Measurements from ENCODE around the gene ZNF92. TPM values are rescaled to one million over a fixed set of nuclear protein-coding genes. Genes with fewer than 3 reads are reported as not detected.
"Not testable (repeated sequence)": the region's sequence is repeated elsewhere in the genome, so short reads cannot be mapped to it uniquely, and the experiment has no call there.

Gene ZNF92
- total RNA-seq, 2 donors from 2014 or later, result 7.3 to 8.7 TPM

- Histone ChIP-seq H3K4me1 (replicated peaks) (no peaks in the 10 kb centered on the region), H3K9me3 (no peaks in the 10 kb centered on the region), H3K4me3 (no peak overlapping the region), H3K27ac (no peak overlapping the region), H3K36me3 (no peaks in the 10 kb centered on the region), H3K27me3 (replicated peaks; ENCODE audit: insufficient read depth) (no peaks in the 10 kb centered on the region)
- WGBS, result 88% methylated on average over 3 of the region's 3 CpGs
- DNase-seq (ENCODE audit: low spot score), result no peak
- intact Hi-C loops (cut with DNase I), result no loop called here
- TF ChIP-seq POLR2AphosphoS5 (IDR thresholded peaks at IDR 0.05) (no peak), POLR2A (IDR thresholded peaks at IDR 0.05) (no peak)
- TF ChIP-seq, protein P1, sequence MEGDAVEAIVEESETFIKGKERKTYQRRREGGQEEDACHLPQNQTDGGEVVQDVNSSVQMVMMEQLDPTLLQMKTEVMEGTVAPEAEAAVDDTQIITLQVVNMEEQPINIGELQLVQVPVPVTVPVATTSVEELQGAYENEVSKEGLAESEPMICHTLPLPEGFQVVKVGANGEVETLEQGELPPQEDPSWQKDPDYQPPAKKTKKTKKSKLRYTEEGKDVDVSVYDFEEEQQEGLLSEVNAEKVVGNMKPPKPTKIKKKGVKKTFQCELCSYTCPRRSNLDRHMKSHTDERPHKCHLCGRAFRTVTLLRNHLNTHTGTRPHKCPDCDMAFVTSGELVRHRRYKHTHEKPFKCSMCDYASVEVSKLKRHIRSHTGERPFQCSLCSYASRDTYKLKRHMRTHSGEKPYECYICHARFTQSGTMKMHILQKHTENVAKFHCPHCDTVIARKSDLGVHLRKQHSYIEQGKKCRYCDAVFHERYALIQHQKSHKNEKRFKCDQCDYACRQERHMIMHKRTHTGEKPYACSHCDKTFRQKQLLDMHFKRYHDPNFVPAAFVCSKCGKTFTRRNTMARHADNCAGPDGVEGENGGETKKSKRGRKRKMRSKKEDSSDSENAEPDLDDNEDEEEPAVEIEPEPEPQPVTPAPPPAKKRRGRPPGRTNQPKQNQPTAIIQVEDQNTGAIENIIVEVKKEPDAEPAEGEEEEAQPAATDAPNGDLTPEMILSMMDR (IDR thresholded peaks at IDR 0.05), result no peak
These were observed 8.1 kb downstream of the ZNF92 start for GRCh38 chr7:65381742-65382141.

DNA sequence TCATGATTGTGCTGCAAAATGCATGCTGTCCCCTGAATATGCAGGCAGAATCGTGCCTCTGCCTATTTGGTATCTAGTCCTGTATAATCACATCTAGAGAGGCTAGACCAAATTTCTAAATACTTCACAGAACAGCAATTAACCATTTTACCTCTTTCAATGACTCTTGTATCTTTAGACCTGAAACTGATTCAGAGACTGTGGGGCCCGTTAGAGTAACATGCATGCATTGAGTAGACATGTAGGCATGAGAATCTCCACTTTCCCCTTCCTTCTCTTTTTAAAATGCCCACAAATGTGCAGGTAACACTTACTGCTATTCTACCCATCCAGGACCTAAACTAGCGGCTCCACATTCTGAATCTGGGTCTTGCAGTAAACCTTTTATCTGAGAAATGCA is 8.8 kb downstream of the ZNF92 start:
- no peaks in the 10 kb centered on the region for H3K27me3 ChIP-seq (replicated peaks; ENCODE audit: insufficient read depth)
- H3K4me1 ChIP-seq (replicated peaks), result no peaks in the 10 kb centered on the region
- H3K4me3 ChIP-seq, result no peak overlapping the region
- H3K9me3 ChIP-seq, result no peaks in the 10 kb centered on the region
- DNase-seq (ENCODE audit: low spot score), result no peak
- intact Hi-C loops (cut with DNase I), result no loop called here
- TF ChIP-seq POLR2A (IDR thresholded peaks at IDR 0.05) (no peak), POLR2AphosphoS5 (IDR thresholded peaks at IDR 0.05) (no peak)
- TF ChIP-seq, protein P1 (IDR thresholded peaks at IDR 0.05), result no peak
- 77% methylated on average over 3 of the region's 3 CpGs for WGBS
- H3K27ac ChIP-seq, result no peak overlapping the region
- no peaks in the 10 kb centered on the region for H3K36me3 ChIP-seq

DNA sequence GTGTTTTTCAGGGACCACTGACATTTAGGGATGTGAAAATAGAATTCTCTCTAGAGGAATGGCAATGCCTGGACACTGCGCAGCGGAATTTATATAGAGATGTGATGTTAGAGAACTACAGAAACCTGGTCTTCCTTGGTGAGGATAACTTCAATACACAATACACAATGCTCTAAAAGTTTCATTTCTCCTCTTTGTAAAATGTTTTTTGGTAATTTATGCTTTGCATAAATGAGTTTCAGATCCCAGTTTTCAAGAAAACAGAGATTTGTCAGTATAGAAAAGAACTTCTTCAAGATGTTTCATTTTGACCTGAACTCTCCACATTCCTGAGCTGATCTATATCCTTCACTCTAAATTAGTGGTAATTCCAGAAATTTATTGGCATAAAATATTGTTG is 14.2 kb downstream of the ZNF92 start:
- no peaks in the 10 kb centered on the region for H3K4me1 ChIP-seq (replicated peaks)
- intact Hi-C loops (cut with DNase I), result no loop called here
- TF ChIP-seq POLR2AphosphoS5 (IDR thresholded peaks at IDR 0.05) (no peak), POLR2A (IDR thresholded peaks at IDR 0.05) (no peak)
- TF ChIP-seq, protein P1 (IDR thresholded peaks at IDR 0.05), result no peak
- no peaks in the 10 kb centered on the region for H3K36me3 ChIP-seq
- no peak for DNase-seq (ENCODE audit: low spot score)
- H3K27ac ChIP-seq, result no peak overlapping the region
- H3K9me3 ChIP-seq, result no peaks in the 10 kb centered on the region
- no peak overlapping the region for H3K4me3 ChIP-seq
- no peaks in the 10 kb centered on the region for H3K27me3 ChIP-seq (replicated peaks; ENCODE audit: insufficient read depth)
- WGBS, result 94% methylated on average over 2 of the region's 2 CpGs

GRCh38 chr7:65390588-65390987 is 16.9 kb downstream of the ZNF92 start:
- WGBS, result 71% methylated on average over 4 of the region's 4 CpGs
- Histone ChIP-seq H3K27ac (no peak overlapping the region), H3K4me1 (replicated peaks) (no peaks in the 10 kb centered on the region), H3K27me3 (replicated peaks; ENCODE audit: insufficient read depth) (no peaks in the 10 kb centered on the region), H3K9me3 (no peaks in the 10 kb centered on the region), H3K4me3 (no peak overlapping the region), H3K36me3 (no peaks in the 10 kb centered on the region)
- no peak for DNase-seq (ENCODE audit: low spot score)
- no peak for TF ChIP-seq POLR2AphosphoS5 (IDR thresholded peaks at IDR 0.05)
- TF ChIP-seq POLR2A (IDR thresholded peaks at IDR 0.05), result no peak
- TF ChIP-seq, protein P1 (IDR thresholded peaks at IDR 0.05), result no peak
- intact Hi-C loops (cut with DNase I), result no loop called here

- TF ChIP-seq POLR2AphosphoS5 (IDR thresholded peaks at IDR 0.05) (peak; percentile 6), POLR2A (IDR thresholded peaks at IDR 0.05) (no peak)
- TF ChIP-seq, protein P1 (IDR thresholded peaks at IDR 0.05), result peak in 1 of 4 experiments; percentile 15
- Histone ChIP-seq H3K4me3 (no peak overlapping the region), H3K27ac (no peak overlapping the region), H3K9me3 (no peaks in the 10 kb centered on the region), H3K27me3 (replicated peaks; ENCODE audit: insufficient read depth) (no peaks in the 10 kb centered on the region), H3K36me3 (no peaks in the 10 kb centered on the region), H3K4me1 (replicated peaks) (no peaks in the 10 kb centered on the region)
- 53% methylated on average over 4 of the region's 4 CpGs for WGBS
- intact Hi-C loops (cut with DNase I), result no loop called here
- DNase-seq (ENCODE audit: low spot score), result no peak
These were observed 24.1 kb downstream of the ZNF92 start for GRCh38 chr7:65397730-65398142.

DNA sequence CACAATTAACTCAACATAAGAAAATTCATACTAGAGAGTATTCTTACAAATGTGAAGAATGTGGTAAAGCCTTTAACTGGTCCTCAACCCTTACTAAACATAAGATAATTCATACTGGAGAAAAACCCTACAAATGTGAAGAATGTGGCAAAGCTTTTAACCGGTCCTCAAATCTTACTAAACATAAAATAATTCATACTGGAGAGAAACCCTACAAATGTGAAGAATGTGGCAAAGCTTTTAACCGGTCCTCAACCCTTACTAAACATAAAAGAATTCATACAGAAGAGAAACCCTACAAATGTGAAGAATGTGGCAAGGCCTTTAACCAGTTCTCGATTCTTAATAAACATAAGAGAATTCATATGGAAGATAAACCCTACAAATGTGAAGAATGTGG is 25.0 kb downstream of the ZNF92 start:
- H3K9me3 ChIP-seq; H3K27ac ChIP-seq; H3K4me1 ChIP-seq (replicated peaks); H3K4me3 ChIP-seq; DNase-seq (ENCODE audit: low spot score); intact Hi-C loops (cut with DNase I); H3K27me3 ChIP-seq (replicated peaks; ENCODE audit: insufficient read depth); H3K36me3 ChIP-seq: not testable (repeated sequence)
- 81% methylated on average over 3 of the region's 3 CpGs for WGBS

DNA sequence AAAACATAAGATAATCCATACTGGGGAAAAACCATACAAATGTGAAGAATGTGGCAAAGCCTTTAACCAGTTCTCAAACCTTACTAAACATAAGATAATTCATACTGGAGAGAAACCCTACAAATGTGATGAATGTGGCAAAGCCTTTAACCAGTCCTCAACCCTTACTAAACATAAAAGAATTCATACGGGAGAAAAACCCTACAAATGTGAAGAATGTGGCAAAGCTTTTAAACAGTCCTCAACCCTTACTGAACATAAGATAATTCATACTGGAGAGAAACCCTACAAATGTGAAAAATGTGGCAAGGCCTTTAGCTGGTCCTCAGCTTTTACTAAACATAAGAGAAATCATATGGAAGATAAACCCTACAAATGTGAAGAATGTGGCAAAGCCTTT is 25.4 kb downstream of the ZNF92 start:
- 86% methylated on average over 1 of the region's 1 CpG for WGBS

More for the DNA sequence above, 25.4 kb downstream of the ZNF92 start:
- H3K27ac ChIP-seq; DNase-seq (ENCODE audit: low spot score); H3K4me1 ChIP-seq (replicated peaks); H3K9me3 ChIP-seq; intact Hi-C loops (cut with DNase I); H3K36me3 ChIP-seq; H3K27me3 ChIP-seq (replicated peaks; ENCODE audit: insufficient read depth); H3K4me3 ChIP-seq: not testable (repeated sequence)
